Measurements from ENCODE around the gene ZNF844. TPM values are rescaled to one million over a fixed set of nuclear protein-coding genes. Genes with fewer than 3 reads are reported as not detected.
A peak's percentile ranks its signal among the peaks of the same experiment; 100 is the strongest.
"Not testable (repeated sequence)": the region's sequence is repeated elsewhere in the genome, so short reads cannot be mapped to it uniquely, and the experiment has no call there.

Gene ZNF844
- total and polyA plus RNA-seq, 5 experiments from 2014 or later: 3.6 to 37.8 (median 4.1) TPM

- H3K9me3 Mint-ChIP-seq: peaks cover 0 to 13% (median 0%) of the 10 kb centered on the region in 9 donors
- ATAC-seq: peak; percentile 76 to 85
- H3K27ac Mint-ChIP-seq: peak within 1 kb of the TSS in 8 of 10 donors; percentile 22 to 73 (median 68)
- POLR2A ChIA-PET: interaction anchor here (0.6 to 1.1 kb wide), 3 partner anchors 13 to 254 kb away, joined by 3 to 6 read pairs (median 3); partner anchors contain the start of gene ZNF491
- peaks cover 4 to 7% (median 5%) of the 10 kb centered on the region in 3 donors for H3K36me3 Mint-ChIP-seq
- DNase-seq: peak in 9 of 10 donors; percentile 8 to 70 (median 32)
- peaks cover 6 to 26% (median 10%) of the 10 kb centered on the region in 5 donors for H3K27me3 Mint-ChIP-seq
- peaks cover 13 to 17% (median 15%) of the 10 kb centered on the region in 4 donors for H3K4me1 Mint-ChIP-seq
- peak within 1 kb of the TSS; percentile 79 to 94 (median 91) for H3K4me3 Mint-ChIP-seq
These were observed 11.9 kb upstream of the ZNF844 start, which contains the start of gene ZNF878 for GRCh38 chr19:12052497-12053169. TSS of gene ZNF878 (minus strand) at chr19:12052961. CDS start at chr19:12052801, 160 bp downstream.

DNA sequence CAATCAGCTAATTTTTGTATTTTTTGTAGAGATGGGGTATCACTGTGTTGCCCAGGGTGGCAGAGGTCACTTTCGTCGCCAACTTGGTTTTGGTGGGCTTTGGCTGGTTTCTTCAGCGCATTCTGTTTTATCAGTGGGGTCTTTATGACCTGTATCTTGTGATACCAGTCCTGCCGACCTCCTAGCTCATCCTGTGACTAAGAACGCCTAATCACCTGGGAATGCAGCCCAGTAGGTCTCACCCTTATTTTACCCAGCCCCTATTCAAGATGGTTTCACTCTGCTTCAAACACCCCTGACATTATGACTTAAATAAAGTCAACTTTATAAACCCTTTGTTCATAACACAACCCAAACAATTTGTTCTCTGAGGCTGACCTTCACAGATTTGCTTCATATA, 8.7 kb upstream of the ZNF844 start:
- Mint-ChIP-seq H3K9me3 (peaks cover 0 to 7% (median 0%) of the 10 kb centered on the region in 9 donors), H3K4me3 (no peak overlapping the region), H3K27ac (no peak overlapping the region), H3K27me3 (peaks cover 6 to 27% (median 10%) of the 10 kb centered on the region in 5 donors), H3K36me3 (peaks cover 3 to 5% (median 4%) of the 10 kb centered on the region in 3 donors), H3K4me1 (peaks cover 17 to 23% (median 20%) of the 10 kb centered on the region in 4 donors)
- ATAC-seq: no peak
- no peak for DNase-seq
- POLR2A ChIA-PET: interaction anchor here (0.5 to 1.1 kb wide), 2 partner anchors 9 to 93 kb away, joined by 3 to 5 read pairs; no protein-coding TSS in a partner anchor

GRCh38 chr19:12075538-12076139, 11.1 kb downstream of the ZNF844 start:
- Mint-ChIP-seq H3K27me3 (no peaks in the 10 kb centered on the region), H3K4me3 (peak overlapping the region in 1 of 10 donors; percentile 15), H3K36me3 (peaks cover 44 to 82% (median 53%) of the 10 kb centered on the region in 3 donors), H3K4me1 (peaks cover 0 to 1% (median 0%) of the 10 kb centered on the region in 4 donors), H3K27ac (no peak overlapping the region), H3K9me3 (peaks cover 0 to 98% (median 33%) of the 10 kb centered on the region in 9 donors)
- POLR2A ChIA-PET: no interaction called here
- DNase-seq (no peak), ATAC-seq (no peak)

- H3K4me1 Mint-ChIP-seq, ATAC-seq, H3K27me3 Mint-ChIP-seq, POLR2A ChIA-PET: not testable (repeated sequence)
- peaks cover 41 to 80% (median 47%) of the 10 kb centered on the region in 3 donors for H3K36me3 Mint-ChIP-seq
- peak overlapping the region in 2 of 10 donors; percentile 19 to 24 for H3K4me3 Mint-ChIP-seq
- H3K9me3 Mint-ChIP-seq: peaks cover 0 to 98% (median 27%) of the 10 kb centered on the region in 9 donors
- peak overlapping the region in 1 of 10 donors; percentile 21 for H3K27ac Mint-ChIP-seq
- DNase-seq: peak in 1 of 10 donors; percentile 10
These were observed 11.8 kb downstream of the ZNF844 start for GRCh38 chr19:12076331-12076730.

DNA sequence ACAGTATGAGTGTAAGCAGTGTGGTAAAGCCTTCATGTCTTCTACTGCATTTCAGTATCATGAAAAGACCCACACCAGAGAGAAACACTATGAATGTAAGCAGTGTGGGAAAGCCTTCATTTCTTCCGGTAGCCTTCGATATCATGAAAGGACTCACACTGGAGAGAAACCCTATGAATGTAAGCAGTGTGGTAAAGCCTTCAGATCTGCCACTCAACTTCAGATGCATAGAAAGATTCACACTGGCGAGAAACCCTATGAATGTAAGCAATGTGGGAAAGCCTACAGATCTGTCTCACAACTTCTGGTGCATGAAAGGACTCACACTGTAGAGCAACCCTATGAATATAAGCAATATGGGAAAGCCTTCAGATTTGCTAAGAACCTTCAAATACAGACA, 12.8 kb downstream of the ZNF844 start:
- Mint-ChIP-seq H3K36me3 (peaks cover 40 to 74% (median 46%) of the 10 kb centered on the region in 3 donors), H3K9me3 (peaks cover 0 to 97% (median 27%) of the 10 kb centered on the region in 9 donors), H3K27ac (no peak overlapping the region), H3K4me3 (no peak overlapping the region), H3K4me1 (no peaks in the 10 kb centered on the region), H3K27me3 (no peaks in the 10 kb centered on the region)
- POLR2A ChIA-PET: no interaction called here
- ATAC-seq (no peak), DNase-seq (no peak)

DNA sequence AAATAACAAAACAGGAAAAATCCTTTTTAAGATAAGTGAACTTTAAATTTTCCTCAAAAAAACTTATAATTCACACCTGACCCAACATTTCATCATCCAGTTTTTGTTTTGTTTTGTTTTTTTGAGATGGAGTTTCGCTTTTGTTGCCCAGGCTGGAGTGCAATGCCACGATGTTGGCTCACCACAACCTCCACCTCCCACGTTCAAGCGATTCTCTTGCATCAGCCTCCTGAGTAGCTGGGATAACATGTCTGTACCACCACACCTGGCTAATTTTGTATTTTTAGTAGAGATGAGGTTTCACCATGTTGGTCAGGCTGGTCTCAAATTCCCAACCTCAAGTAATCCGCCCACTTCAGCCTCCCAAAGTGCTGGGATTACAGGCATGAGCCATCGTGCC, 18.8 kb downstream of the ZNF844 start:
- H3K27ac Mint-ChIP-seq, H3K4me3 Mint-ChIP-seq, DNase-seq, H3K4me1 Mint-ChIP-seq, H3K27me3 Mint-ChIP-seq, ATAC-seq: not testable (repeated sequence)
- POLR2A ChIA-PET: interaction anchor here (1.0 kb wide), 1 partner anchor 15 kb away, joined by 3 read pairs; no protein-coding TSS in a partner anchor
- H3K36me3 Mint-ChIP-seq: peaks cover 5 to 31% (median 16%) of the 10 kb centered on the region in 3 donors
- peaks cover 0 to 71% (median 6%) of the 10 kb centered on the region in 9 donors for H3K9me3 Mint-ChIP-seq

GRCh38 chr19:12085074-12085818, 20.7 kb downstream of the ZNF844 start:
- peak overlapping the region in 1 of 10 donors; percentile 8 for H3K27ac Mint-ChIP-seq
- no peak for ATAC-seq
- POLR2A ChIA-PET: interaction anchor here (0.7 kb wide), 2 partner anchors 321 to 736 kb away, joined by 3 read pairs; no protein-coding TSS in a partner anchor

DNA sequence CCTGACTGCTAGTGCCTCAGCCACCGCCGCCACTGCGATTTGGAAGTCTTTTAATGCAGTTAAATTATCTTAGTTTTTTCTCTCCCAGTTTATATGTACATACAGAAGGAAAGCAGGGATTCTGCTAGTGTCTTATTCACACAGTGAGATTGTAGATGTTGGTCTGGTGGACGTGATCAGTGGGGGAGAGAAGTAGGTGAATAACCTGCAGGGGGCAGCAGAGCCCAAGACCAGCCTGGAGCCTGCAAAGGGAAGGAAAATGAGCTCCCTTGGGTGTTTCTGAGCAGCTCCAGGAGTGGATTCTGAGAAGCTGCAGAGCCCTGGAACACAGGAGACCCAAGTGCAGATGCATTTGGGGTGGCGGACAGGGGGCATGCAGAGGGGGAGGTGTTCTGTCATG, 26.3 kb downstream of the ZNF844 start:
- POLR2A ChIA-PET: interaction anchor here (1.3 kb wide), 1 partner anchor 103 kb away, joined by 3 read pairs; no protein-coding TSS in a partner anchor
- Mint-ChIP-seq H3K36me3 (peaks cover 2 to 12% (median 2%) of the 10 kb centered on the region in 3 donors), H3K27me3 (peaks cover 2 to 24% (median 7%) of the 10 kb centered on the region in 5 donors), H3K4me3 (peak overlapping the region; percentile 11 to 78 (median 50)), H3K9me3 (peaks cover 0 to 13% (median 0%) of the 10 kb centered on the region in 9 donors), H3K27ac (peak overlapping the region in 3 of 10 donors; percentile 9 to 68 (median 65)), H3K4me1 (peaks cover 7 to 20% (median 9%) of the 10 kb centered on the region in 4 donors)
- ATAC-seq (peak; percentile 42 to 59), DNase-seq (peak; percentile 24 to 80 (median 47))

More at GRCh38 chr19:12085074-12085818, 20.7 kb downstream of the ZNF844 start:
- Mint-ChIP-seq H3K27me3 (no peaks in the 10 kb centered on the region), H3K36me3 (peaks cover 0 to 23% (median 16%) of the 10 kb centered on the region in 3 donors), H3K4me3 (no peak overlapping the region), H3K9me3 (peaks cover 0 to 53% (median 6%) of the 10 kb centered on the region in 9 donors), H3K4me1 (no peaks in the 10 kb centered on the region)
- DNase-seq: no peak

DNA sequence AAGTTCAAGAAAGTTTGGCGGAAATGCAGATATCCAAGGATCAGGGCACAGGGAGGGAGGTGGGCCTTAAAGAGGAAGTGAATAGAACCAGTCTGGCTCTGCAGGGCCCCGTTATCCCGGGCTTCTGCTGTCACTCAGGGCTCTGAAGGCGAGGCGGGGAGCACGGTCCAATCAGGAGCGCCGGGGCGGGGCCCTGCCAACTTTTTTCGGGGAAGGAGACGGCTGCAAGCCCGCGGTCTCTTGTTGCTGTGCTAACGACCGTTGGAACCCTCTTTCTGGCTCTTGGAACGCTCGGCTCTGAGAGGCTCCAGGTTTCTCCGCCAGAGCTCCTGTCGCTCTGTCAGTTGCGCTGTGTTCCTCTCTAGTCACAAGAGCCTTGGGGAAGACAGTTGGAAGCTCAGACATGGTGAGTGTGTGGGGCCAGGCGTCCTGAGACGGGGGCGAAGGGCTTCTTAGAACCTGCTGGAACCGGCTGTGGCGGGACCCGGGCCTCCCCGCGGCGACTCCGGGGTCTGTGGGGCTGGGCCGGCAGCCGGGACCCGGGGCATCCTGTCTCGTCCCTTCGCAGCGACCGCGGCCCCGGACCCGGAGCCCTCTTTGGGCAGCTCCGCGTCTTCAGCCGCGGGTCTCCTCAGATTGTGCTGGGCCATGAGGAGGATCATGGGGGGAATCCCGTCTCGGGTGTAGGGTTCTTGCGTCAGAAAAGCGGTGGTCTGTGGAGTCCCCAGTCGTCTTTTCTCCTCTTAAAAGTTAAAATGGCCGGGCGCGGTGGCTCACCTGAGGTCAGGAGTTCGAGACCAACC, 27.7 kb downstream of the ZNF844 start:
- H3K4me3 Mint-ChIP-seq: peak overlapping the region; percentile 71 to 89 (median 82)
- H3K9me3 Mint-ChIP-seq: peaks cover 0 to 10% (median 0%) of the 10 kb centered on the region in 9 donors
- POLR2A ChIA-PET: interaction anchor here (0.6 to 0.7 kb wide), 2 partner anchors 590 to 1758 kb away, joined by 3 to 6 read pairs; no protein-coding TSS in a partner anchor
- ATAC-seq (peak; percentile 75 to 79), DNase-seq (peak; percentile 4 to 63 (median 26))
- peak overlapping the region in 4 of 10 donors; percentile 59 to 84 (median 72) for H3K27ac Mint-ChIP-seq
- H3K27me3 Mint-ChIP-seq: peaks cover 2 to 33% (median 7%) of the 10 kb centered on the region in 5 donors
- peaks cover 7 to 20% (median 9%) of the 10 kb centered on the region in 4 donors for H3K4me1 Mint-ChIP-seq
- H3K36me3 Mint-ChIP-seq: peaks cover 2 to 12% (median 3%) of the 10 kb centered on the region in 3 donors

DNA sequence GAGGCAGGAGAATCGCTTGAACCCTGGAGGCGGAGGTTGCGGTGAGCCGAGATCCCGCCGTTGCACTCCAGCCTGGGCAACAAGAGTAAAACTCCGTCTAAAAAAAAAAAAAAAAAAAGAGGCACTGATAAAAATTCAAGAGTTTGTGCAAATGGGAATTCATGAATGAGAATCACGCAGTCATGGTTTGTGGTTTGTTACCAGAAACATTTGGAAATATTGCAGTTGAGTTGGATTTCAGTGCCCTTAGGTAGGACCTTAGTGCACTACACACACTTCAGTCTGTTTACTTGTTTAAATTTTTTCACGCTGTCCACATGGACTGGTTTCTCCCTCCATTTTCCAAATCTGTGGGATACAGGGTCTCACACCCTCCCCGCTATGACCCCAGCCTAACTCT, 28.4 kb downstream of the ZNF844 start:
- Mint-ChIP-seq H3K4me3 (peak overlapping the region; percentile 71 to 86 (median 81)), H3K9me3 (peaks cover 0 to 8% (median 2%) of the 10 kb centered on the region in 9 donors), H3K27me3 (peaks cover 2 to 33% (median 7%) of the 10 kb centered on the region in 5 donors), H3K36me3 (peaks cover 2 to 7% (median 5%) of the 10 kb centered on the region in 3 donors), H3K4me1 (peaks cover 7 to 20% (median 9%) of the 10 kb centered on the region in 4 donors), H3K27ac (peak overlapping the region in 1 of 10 donors; percentile 6)
- POLR2A ChIA-PET: interaction anchor here (0.6 to 0.7 kb wide), 2 partner anchors 589 to 1758 kb away, joined by 3 to 6 read pairs; no protein-coding TSS in a partner anchor
- ATAC-seq: no peak
- DNase-seq: no peak

DNA sequence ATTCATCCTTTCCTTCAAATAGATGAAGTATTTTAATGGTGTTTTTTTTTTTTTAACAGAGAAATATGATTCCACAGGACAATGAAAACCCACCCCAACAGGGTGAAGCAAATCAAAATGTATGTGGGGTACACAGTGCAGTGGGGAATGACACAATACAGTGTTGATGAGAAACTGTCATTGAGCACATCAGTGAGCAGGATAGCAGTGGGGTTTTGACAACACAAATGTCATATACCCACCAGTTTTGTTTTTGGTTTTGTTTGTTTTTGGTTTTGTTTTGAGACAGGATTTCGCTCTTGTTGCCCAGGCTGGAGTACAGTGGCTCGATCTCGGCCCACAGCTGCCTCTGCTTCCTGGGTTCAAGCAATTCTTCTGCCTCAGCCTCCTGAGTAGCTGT, 29.2 kb downstream of the ZNF844 start:
- H3K4me3 Mint-ChIP-seq: peak overlapping the region in 3 of 10 donors; percentile 10 to 86 (median 10)
- H3K36me3 Mint-ChIP-seq: peaks cover 2 to 5% (median 4%) of the 10 kb centered on the region in 3 donors
- peaks cover 0 to 10% (median 6%) of the 10 kb centered on the region in 9 donors for H3K9me3 Mint-ChIP-seq
- no peak overlapping the region for H3K27ac Mint-ChIP-seq
- DNase-seq (no peak), ATAC-seq (no peak)
- peaks cover 7 to 20% (median 9%) of the 10 kb centered on the region in 4 donors for H3K4me1 Mint-ChIP-seq
- H3K27me3 Mint-ChIP-seq: peaks cover 2 to 33% (median 7%) of the 10 kb centered on the region in 5 donors
- POLR2A ChIA-PET: interaction anchor here (0.7 kb wide), 1 partner anchor 13 kb away, joined by 3 read pairs; no protein-coding TSS in a partner anchor
